NCI-H2029 (cell line): Measurements from ENCODE around the gene DEFB131B.
"Not testable (repeated sequence)": the region's sequence is repeated elsewhere in the genome, so short reads cannot be mapped to it uniquely, and the experiment has no call there.

Experiments used
- DNase-seq: peaks from one replicate; lab custom pipeline; 2025; lab: John Stamatoyannopoulos, UW

DEFB131B gene

GRCh38 chr11:71878059-71878458 is at the start of gene DEFB131B:
Gene DEFB131B, plus strand, starts transcription at chr11:71878453. Its CDS starts 0 bp downstream, at chr11:71878453.
- not testable (repeated sequence) for DNase-seq

- not testable (repeated sequence) for DNase-seq
Measured at GRCh38 chr11:71829247-71829646, 49.0 kb upstream of the DEFB131B start.

GRCh38 chr11:71829686-71830085 is 48.6 kb upstream of the DEFB131B start:
- DNase-seq: not testable (repeated sequence)

- DNase-seq: not testable (repeated sequence)
Measured at GRCh38 chr11:71832811-71833210, 45.4 kb upstream of the DEFB131B start, which contains the start of gene DEFB108B. Gene DEFB108B, plus strand, starts transcription at chr11:71833200. Its CDS starts 0 bp downstream, at chr11:71833200.

- not testable (repeated sequence) for DNase-seq
Measured at GRCh38 chr11:71842720-71843119, 35.5 kb upstream of the DEFB131B start.

- not testable (repeated sequence) for DNase-seq
Measured at GRCh38 chr11:71843355-71843754, 34.9 kb upstream of the DEFB131B start.

GRCh38 chr11:71843858-71844257 is 34.4 kb upstream of the DEFB131B start:
- DNase-seq: no peak

GRCh38 chr11:71853895-71854294 is 24.4 kb upstream of the DEFB131B start:
- DNase-seq: not testable (repeated sequence)

GRCh38 chr11:71855880-71856279 is 22.4 kb upstream of the DEFB131B start:
- DNase-seq: not testable (repeated sequence)

GRCh38 chr11:71860835-71861234 is 17.4 kb upstream of the DEFB131B start:
- DNase-seq: not testable (repeated sequence)

GRCh38 chr11:71863978-71864627 is 14.2 kb upstream of the DEFB131B start:
- DNase-seq: not testable (repeated sequence)

- not testable (repeated sequence) for DNase-seq
Measured at GRCh38 chr11:71867209-71867608, 11.0 kb upstream of the DEFB131B start.

- DNase-seq: not testable (repeated sequence)
Measured at GRCh38 chr11:71869931-71870330, 8.3 kb upstream of the DEFB131B start.

- DNase-seq: not testable (repeated sequence)
Measured at GRCh38 chr11:71870661-71871060, 7.6 kb upstream of the DEFB131B start.

- DNase-seq: not testable (repeated sequence)
Measured at GRCh38 chr11:71876262-71876661, 2.0 kb upstream of the DEFB131B start.

- not testable (repeated sequence) for DNase-seq
Measured at GRCh38 chr11:71885806-71886205, 7.6 kb downstream of the DEFB131B start.

GRCh38 chr11:71888335-71889010 is 10.2 kb downstream of the DEFB131B start:
- DNase-seq: not testable (repeated sequence)

GRCh38 chr11:71889181-71889872 is 11.1 kb downstream of the DEFB131B start:
- DNase-seq: not testable (repeated sequence)

GRCh38 chr11:71895961-71896360 is 17.7 kb downstream of the DEFB131B start:
- DNase-seq: no peak

- DNase-seq: not testable (repeated sequence)
Measured at GRCh38 chr11:71901137-71901536, 22.9 kb downstream of the DEFB131B start.

GRCh38 chr11:71908218-71908617 is 30.0 kb downstream of the DEFB131B start:
- DNase-seq: no peak

GRCh38 chr11:71910775-71911174 is 32.5 kb downstream of the DEFB131B start:
- DNase-seq: not testable (repeated sequence)
